MM.1S (cell line): ENCODE data around the gene PNKD.
A peak's percentile ranks its signal among the peaks of the same experiment; 100 is the strongest.

Experiments
- DNase-seq: peaks from one replicate; pipeline ENCODE4 v3.0.0-alpha.2; 2015
- H2AFZ ChIP-seq: fragments of 300-600 bp; sonication (generic); 2 replicates; pipeline ENCODE4 v1.6.0; 2016; ENCODE audit warnings: antibody characterized with exemption, low read length
- H3F3A ChIP-seq: fragments of 300-600 bp; sonication (generic); 2 replicates; pipeline ENCODE4 v1.6.1; 2016; ENCODE audit warnings: mild to moderate bottlenecking, antibody characterized with exemption, low read length, moderate library complexity, mixed read lengths; ENCODE audit not compliant: insufficient read depth
- H3K27ac ChIP-seq: fragments of 300-600 bp; sonication (generic); 2 replicates; pipeline ENCODE4 v1.5.1; 2016; ENCODE audit warnings: mild to moderate bottlenecking, low read length
- H3K27me3 ChIP-seq: fragments of 300-600 bp; sonication (generic); replicated peaks from 2 replicates; pipeline ENCODE4 v1.6.0; 2016; ENCODE audit warnings: low read length; ENCODE audit not compliant: insufficient read depth
- H3K36me3 ChIP-seq: fragments of 300-600 bp; sonication (generic); replicated peaks from 2 replicates; pipeline ENCODE4 v1.6.1; 2016; ENCODE audit warnings: mild to moderate bottlenecking, low read length, mixed read lengths; ENCODE audit not compliant: insufficient read depth
- H3K4me1 ChIP-seq: fragments of 300-600 bp; sonication (generic); 2 replicates; pipeline ENCODE4 v1.6.1; 2016; ENCODE audit warnings: low read length, mixed read lengths
- H3K4me2 ChIP-seq: fragments of 300-600 bp; sonication (generic); 2 replicates; pipeline ENCODE4 v1.6.0; 2016; ENCODE audit warnings: low read depth, low read length
- H3K4me3 ChIP-seq: fragments of 300-600 bp; sonication (generic); 2 replicates; pipeline ENCODE4 v1.5.1; 2016; ENCODE audit warnings: low read length, mixed read lengths
- H3K79me2 ChIP-seq: fragments of 300-600 bp; sonication (generic); 2 replicates; pipeline ENCODE4 v1.6.1; 2016; ENCODE audit warnings: mixed run types, low read length, mixed read lengths
- H3K9ac ChIP-seq: fragments of 300-600 bp; sonication (generic); 2 replicates; pipeline ENCODE4 v1.6.1; 2016; ENCODE audit warnings: low read length, mixed read lengths
- H3K9me2 ChIP-seq: fragments of 300-600 bp; sonication (generic); replicated peaks from 2 replicates; pipeline ENCODE4 v1.6.1; 2016; ENCODE audit warnings: mild to moderate bottlenecking, low read length, mixed read lengths; ENCODE audit not compliant: insufficient read depth
- H3K9me3 ChIP-seq: fragments of 300-600 bp; sonication (generic); replicated peaks from 2 replicates; pipeline ENCODE4 v1.6.1; 2016; ENCODE audit warnings: mild to moderate bottlenecking, low read length, mixed read lengths; ENCODE audit not compliant: insufficient read depth
- H4K20me1 ChIP-seq: fragments of 300-600 bp; sonication (generic); 2 replicates; pipeline ENCODE4 v1.6.1; 2016; ENCODE audit warnings: mild to moderate bottlenecking, low read length, moderate library complexity, mixed read lengths; ENCODE audit not compliant: insufficient read depth
- EZH2 ChIP-seq: fragments of 300-600 bp; sonication (generic); optimal IDR thresholded peaks from 2 replicates; pipeline ENCODE3; 2017; ENCODE audit warnings: low read depth, mild to moderate bottlenecking, antibody characterized with exemption, low read length, mixed read lengths
- EZH2phosphoT487 ChIP-seq: fragments of 300-600 bp; sonication (generic); IDR thresholded peaks from 2 replicates; pipeline ENCODE4 v1.6.1; 2018; ENCODE audit warnings: antibody characterized with exemption, low read length
- TF ChIP-seq, protein P1 (sequence below): fragments of 300-600 bp; sonication (generic); IDR thresholded peaks from 2 replicates; pipeline ENCODE4 v1.5.1; 2016; ENCODE audit warnings: antibody characterized with exemption, low read length, mixed read lengths

PNKD gene

DNA sequence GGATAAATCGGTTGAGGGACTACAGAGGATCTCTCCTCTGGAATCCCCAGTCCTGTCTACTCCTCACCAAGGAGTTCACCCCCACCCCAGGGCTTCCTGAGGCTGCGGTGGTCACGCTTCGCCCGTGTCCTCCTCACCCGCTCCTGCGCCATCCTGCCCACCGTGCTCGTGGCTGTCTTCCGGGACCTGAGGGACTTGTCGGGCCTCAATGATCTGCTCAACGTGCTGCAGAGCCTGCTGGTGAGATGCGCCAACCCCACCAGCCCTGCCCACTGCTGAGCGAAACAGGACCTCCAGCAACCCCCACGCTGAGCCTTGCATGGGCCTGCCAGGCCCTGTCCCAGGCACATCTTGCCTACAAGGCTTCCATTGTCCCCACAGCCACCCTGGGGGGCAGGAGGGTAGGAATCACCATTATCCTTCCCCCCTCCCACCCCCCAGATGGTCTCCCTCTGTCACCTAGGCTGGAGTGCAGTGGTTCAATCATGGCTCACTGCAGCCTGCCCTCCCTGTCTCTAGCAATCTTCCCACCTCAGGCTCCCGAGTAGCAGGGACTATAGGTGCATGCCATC is 122.7 kb downstream of the PNKD start:
- Histone ChIP-seq H2AFZ (no peak overlapping the region), H3K4me1 (peaks cover 7% of the 10 kb centered on the region; the same call in 1 of the 2 replicates), H3K9me3 (no peaks in the 10 kb centered on the region), H3F3A (no peaks in the 10 kb centered on the region), H3K27ac (no peak overlapping the region), H3K9me2 (no peaks in the 10 kb centered on the region), H3K36me3 (no peaks in the 10 kb centered on the region), H3K4me3 (no peak overlapping the region), H3K9ac (no peak overlapping the region), H3K79me2 (no peaks in the 10 kb centered on the region), H3K27me3 (peaks cover 14% of the 10 kb centered on the region), H4K20me1 (no peaks in the 10 kb centered on the region), H3K4me2 (no peak overlapping the region)
- TF ChIP-seq EZH2phosphoT487 (no peak), EZH2 (no peak)
- DNase-seq = no peak

DNA sequence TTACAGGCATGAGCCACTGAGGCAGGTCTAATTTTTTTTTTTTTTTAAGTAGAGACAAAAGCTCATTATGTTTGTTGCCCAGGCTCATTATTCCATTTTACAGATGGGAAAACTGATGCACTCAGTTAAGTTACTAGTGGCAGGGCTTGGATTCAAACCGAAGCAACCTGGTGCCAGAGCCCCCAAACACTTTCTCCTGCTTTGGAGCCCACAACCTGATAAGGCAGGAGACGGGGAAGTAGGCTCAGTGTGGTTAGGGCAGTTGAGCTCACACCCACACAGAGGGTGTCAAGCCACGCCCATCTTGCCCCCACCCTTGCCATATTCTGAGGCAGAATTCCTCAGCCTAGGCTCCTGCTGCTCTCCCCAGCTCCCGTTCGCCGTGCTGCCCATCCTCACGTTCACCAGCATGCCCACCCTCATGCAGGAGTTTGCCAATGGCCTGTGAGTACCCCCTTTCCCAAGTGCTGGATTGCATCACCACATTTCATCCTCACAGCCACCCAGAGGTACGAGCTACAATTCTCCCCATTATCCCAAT is 123.5 kb downstream of the PNKD start:
- Histone ChIP-seq H3K9me3 (no peaks in the 10 kb centered on the region), H3K27me3 (peaks cover 20% of the 10 kb centered on the region), H3K79me2 (no peaks in the 10 kb centered on the region), H3K9ac (no peak overlapping the region), H2AFZ (no peak overlapping the region), H4K20me1 (no peaks in the 10 kb centered on the region), H3K4me1 (peaks cover 7% of the 10 kb centered on the region; the same call in 1 of the 2 replicates), H3F3A (no peaks in the 10 kb centered on the region), H3K9me2 (no peaks in the 10 kb centered on the region), H3K36me3 (no peaks in the 10 kb centered on the region), H3K4me2 (no peak overlapping the region), H3K27ac (no peak overlapping the region), H3K4me3 (no peak overlapping the region)
- no peak for DNase-seq
- TF ChIP-seq EZH2 (no peak), EZH2phosphoT487 (no peak)
- TF ChIP-seq, protein P1, sequence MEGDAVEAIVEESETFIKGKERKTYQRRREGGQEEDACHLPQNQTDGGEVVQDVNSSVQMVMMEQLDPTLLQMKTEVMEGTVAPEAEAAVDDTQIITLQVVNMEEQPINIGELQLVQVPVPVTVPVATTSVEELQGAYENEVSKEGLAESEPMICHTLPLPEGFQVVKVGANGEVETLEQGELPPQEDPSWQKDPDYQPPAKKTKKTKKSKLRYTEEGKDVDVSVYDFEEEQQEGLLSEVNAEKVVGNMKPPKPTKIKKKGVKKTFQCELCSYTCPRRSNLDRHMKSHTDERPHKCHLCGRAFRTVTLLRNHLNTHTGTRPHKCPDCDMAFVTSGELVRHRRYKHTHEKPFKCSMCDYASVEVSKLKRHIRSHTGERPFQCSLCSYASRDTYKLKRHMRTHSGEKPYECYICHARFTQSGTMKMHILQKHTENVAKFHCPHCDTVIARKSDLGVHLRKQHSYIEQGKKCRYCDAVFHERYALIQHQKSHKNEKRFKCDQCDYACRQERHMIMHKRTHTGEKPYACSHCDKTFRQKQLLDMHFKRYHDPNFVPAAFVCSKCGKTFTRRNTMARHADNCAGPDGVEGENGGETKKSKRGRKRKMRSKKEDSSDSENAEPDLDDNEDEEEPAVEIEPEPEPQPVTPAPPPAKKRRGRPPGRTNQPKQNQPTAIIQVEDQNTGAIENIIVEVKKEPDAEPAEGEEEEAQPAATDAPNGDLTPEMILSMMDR = no peak

DNA sequence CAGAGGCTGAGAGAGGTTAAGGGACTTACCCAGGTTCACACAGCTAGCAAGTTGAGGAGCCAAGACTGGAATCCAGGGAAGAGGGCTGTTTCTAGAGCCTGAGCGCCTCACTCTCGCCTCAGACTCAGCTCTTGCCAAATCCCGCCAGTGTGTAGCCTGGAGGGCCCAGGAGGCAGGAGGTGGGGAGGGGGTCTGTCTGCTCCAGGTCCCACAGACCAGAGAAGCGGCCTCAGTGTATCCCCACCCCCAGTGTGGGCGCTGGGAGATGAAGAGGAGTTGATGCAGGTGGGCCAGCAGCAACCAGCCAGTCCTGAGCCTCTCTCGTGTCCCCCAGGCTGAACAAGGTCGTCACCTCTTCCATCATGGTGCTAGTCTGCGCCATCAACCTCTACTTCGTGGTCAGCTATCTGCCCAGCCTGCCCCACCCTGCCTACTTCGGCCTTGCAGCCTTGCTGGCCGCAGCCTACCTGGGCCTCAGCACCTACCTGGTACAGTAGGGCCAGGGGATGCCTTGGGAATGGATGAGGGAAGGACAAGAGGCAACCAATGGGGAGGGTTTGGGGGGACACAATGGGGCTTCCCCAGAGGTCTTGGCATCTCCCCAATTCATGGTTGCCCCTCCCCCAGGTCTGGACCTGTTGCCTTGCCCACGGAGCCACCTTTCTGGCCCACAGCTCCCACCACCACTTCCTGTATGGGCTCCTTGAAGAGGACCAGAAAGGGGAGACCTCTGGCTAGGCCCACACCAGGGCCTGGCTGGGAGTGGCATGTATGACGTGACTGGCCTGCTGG is 124.2 kb downstream of the PNKD start:
- no peak overlapping the region for H3K4me2 ChIP-seq
- no peak overlapping the region for H2AFZ ChIP-seq
- no peak for TF ChIP-seq EZH2
- TF ChIP-seq, protein P1 = no peak

DNA sequence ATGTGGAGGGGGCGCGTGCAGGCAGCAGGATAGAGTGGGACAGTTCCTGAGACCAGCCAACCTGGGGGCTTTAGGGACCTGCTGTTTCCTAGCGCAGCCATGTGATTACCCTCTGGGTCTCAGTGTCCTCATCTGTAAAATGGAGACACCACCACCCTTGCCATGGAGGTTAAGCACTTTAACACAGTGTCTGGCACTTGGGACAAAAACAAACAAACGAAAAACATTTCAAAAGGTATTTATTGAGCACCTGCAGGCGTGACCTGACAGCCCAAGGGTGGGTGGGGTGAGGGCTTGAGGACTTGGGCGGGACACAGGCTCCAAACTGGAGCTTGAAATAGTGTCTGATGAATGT is 124.7 kb downstream of the PNKD start:
- no peaks in the 10 kb centered on the region for H3K36me3 ChIP-seq
- peaks cover 2% of the 10 kb centered on the region for H3K79me2 ChIP-seq
- DNase-seq = no peak
- peak overlapping the region; percentile 87; the same call in 1 of the 2 replicates for H2AFZ ChIP-seq
- peak overlapping the region; percentile 86; the same call in 1 of the 2 replicates for H3K4me2 ChIP-seq
- TF ChIP-seq EZH2 (no peak), EZH2phosphoT487 (no peak)
- TF ChIP-seq, protein P1 = no peak
- no peak overlapping the region for H3K4me3 ChIP-seq
- H3K9ac ChIP-seq = no peak overlapping the region
- H3F3A ChIP-seq = no peaks in the 10 kb centered on the region
- H3K9me3 ChIP-seq = no peaks in the 10 kb centered on the region
- H4K20me1 ChIP-seq = no peaks in the 10 kb centered on the region
- H3K27ac ChIP-seq = no peak overlapping the region
- H3K9me2 ChIP-seq = no peaks in the 10 kb centered on the region
- H3K4me1 ChIP-seq = peaks cover 12% of the 10 kb centered on the region
- H3K27me3 ChIP-seq = peaks cover 24% of the 10 kb centered on the region

More for the DNA sequence above, 124.2 kb downstream of the PNKD start:
- no peak for DNase-seq
- H4K20me1 ChIP-seq = no peaks in the 10 kb centered on the region
- no peaks in the 10 kb centered on the region for H3K79me2 ChIP-seq
- no peaks in the 10 kb centered on the region for H3K9me3 ChIP-seq
- H3K27me3 ChIP-seq = peaks cover 24% of the 10 kb centered on the region
- no peak overlapping the region for H3K9ac ChIP-seq
- H3K4me1 ChIP-seq = peaks cover 12% of the 10 kb centered on the region
- no peak overlapping the region for H3K27ac ChIP-seq
- no peaks in the 10 kb centered on the region for H3K36me3 ChIP-seq
- no peaks in the 10 kb centered on the region for H3K9me2 ChIP-seq
- H3K4me3 ChIP-seq = no peak overlapping the region
- H3F3A ChIP-seq = no peaks in the 10 kb centered on the region
